Nephron (organoid): ENCODE results near the gene TOM1L2.

Source experiments
- H3K27ac Mint-ChIP-seq, 3 experiments: 2 replicates each; pipeline ENCODE4 v1.8.0; 2020; ENCODE audit warnings: mixed read lengths in 3 of 3, mild to moderate bottlenecking in 2 of 3, moderate library complexity in 1 of 3
- H3K27me3 Mint-ChIP-seq: 2 replicates; pipeline ENCODE4 v1.8.0; 2021; ENCODE audit warnings: low read depth, mild to moderate bottlenecking, moderate library complexity, mixed read lengths
- H3K36me3 Mint-ChIP-seq: 2 replicates; pipeline ENCODE4 v1.8.0; 2020; ENCODE audit warnings: low read depth, mixed read lengths
- H3K4me1 Mint-ChIP-seq: 2 replicates; pipeline ENCODE4 v1.8.0; 2020; ENCODE audit warnings: mixed read lengths
- H3K4me3 Mint-ChIP-seq, 3 experiments: 2 replicates each; pipeline ENCODE4 v1.8.0; 2020; ENCODE audit warnings: mild to moderate bottlenecking in 3 of 3, mixed read lengths in 3 of 3, moderate library complexity in 2 of 3
- H3K9me3 Mint-ChIP-seq: 2 replicates; pipeline ENCODE4 v1.8.0; 2020; ENCODE audit warnings: mixed read lengths
- TF ChIP-seq, protein P1 (sequence below), 3 experiments: fragments of 200-600 bp; sonication (generic); IDR thresholded peaks; one replicate each; pipeline ENCODE4 v1.5.0; 2021; ENCODE audit warnings: antibody characterized with exemption in 3 of 3; ENCODE audit not compliant: unreplicated experiment in 3 of 3

TOM1L2 gene

GRCh38 chr17:17870247-17870646, 102.0 kb downstream of the TOM1L2 start:
- H3K27me3 Mint-ChIP-seq: no peaks in the 10 kb centered on the region
- H3K36me3 Mint-ChIP-seq: peaks cover 12% of the 10 kb centered on the region
- peak overlapping the region in 1 of 3 experiments; percentile 15 for H3K27ac Mint-ChIP-seq
- H3K4me1 Mint-ChIP-seq: peaks cover 51% of the 10 kb centered on the region
- H3K4me3 Mint-ChIP-seq: no peak overlapping the region
- TF ChIP-seq, protein P1, sequence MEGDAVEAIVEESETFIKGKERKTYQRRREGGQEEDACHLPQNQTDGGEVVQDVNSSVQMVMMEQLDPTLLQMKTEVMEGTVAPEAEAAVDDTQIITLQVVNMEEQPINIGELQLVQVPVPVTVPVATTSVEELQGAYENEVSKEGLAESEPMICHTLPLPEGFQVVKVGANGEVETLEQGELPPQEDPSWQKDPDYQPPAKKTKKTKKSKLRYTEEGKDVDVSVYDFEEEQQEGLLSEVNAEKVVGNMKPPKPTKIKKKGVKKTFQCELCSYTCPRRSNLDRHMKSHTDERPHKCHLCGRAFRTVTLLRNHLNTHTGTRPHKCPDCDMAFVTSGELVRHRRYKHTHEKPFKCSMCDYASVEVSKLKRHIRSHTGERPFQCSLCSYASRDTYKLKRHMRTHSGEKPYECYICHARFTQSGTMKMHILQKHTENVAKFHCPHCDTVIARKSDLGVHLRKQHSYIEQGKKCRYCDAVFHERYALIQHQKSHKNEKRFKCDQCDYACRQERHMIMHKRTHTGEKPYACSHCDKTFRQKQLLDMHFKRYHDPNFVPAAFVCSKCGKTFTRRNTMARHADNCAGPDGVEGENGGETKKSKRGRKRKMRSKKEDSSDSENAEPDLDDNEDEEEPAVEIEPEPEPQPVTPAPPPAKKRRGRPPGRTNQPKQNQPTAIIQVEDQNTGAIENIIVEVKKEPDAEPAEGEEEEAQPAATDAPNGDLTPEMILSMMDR (IDR thresholded peaks at IDR 0.05; ENCODE audit: unreplicated experiment in 3 of 3): no peak
- H3K9me3 Mint-ChIP-seq: no peaks in the 10 kb centered on the region

GRCh38 chr17:17868641-17869522, 103.3 kb downstream of the TOM1L2 start:
- Mint-ChIP-seq H3K9me3 (no peaks in the 10 kb centered on the region), H3K36me3 (peaks cover 11% of the 10 kb centered on the region), H3K27me3 (no peaks in the 10 kb centered on the region), H3K4me1 (peaks cover 50% of the 10 kb centered on the region), H3K27ac (peak overlapping the region; percentile 60 to 77 (median 70)), H3K4me3 (no peak overlapping the region)
- TF ChIP-seq, protein P1 (IDR thresholded peaks at IDR 0.05; ENCODE audit: unreplicated experiment in 3 of 3): no peak

- no peak overlapping the region for H3K4me3 Mint-ChIP-seq
- H3K27ac Mint-ChIP-seq: no peak overlapping the region
- peaks cover 35% of the 10 kb centered on the region for H3K4me1 Mint-ChIP-seq
- no peaks in the 10 kb centered on the region for H3K27me3 Mint-ChIP-seq
- H3K36me3 Mint-ChIP-seq: peaks cover 15% of the 10 kb centered on the region
- TF ChIP-seq, protein P1 (IDR thresholded peaks at IDR 0.05; ENCODE audit: unreplicated experiment in 3 of 3): no peak
- H3K9me3 Mint-ChIP-seq: no peaks in the 10 kb centered on the region
Measured at GRCh38 chr17:17866897-17867296, 105.3 kb downstream of the TOM1L2 start.

GRCh38 chr17:17866425-17866824, 105.8 kb downstream of the TOM1L2 start:
- TF ChIP-seq, protein P1 (IDR thresholded peaks at IDR 0.05; ENCODE audit: unreplicated experiment in 3 of 3): no peak
- Mint-ChIP-seq H3K27me3 (no peaks in the 10 kb centered on the region), H3K9me3 (no peaks in the 10 kb centered on the region), H3K27ac (no peak overlapping the region), H3K36me3 (peaks cover 15% of the 10 kb centered on the region), H3K4me1 (peaks cover 31% of the 10 kb centered on the region), H3K4me3 (no peak overlapping the region)

DNA sequence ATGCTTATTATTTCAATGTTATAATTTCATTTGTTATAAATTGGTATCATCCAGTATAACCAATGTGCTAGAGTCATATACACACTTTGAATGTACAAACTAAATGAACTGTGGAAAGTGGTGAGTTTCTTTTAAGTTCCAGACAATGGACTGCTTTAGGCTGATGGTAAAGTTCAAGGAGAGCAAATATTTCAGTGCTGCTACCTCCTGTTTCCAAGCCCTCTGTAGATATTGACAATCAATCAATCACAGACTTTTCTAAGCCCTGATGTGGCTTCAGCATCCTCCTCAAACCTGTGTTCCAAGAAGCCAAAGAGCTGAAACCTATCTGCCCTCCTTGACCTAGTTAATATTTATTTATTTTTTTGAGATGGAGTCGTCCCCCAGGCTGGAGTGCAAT, 107.2 kb downstream of the TOM1L2 start:
- H3K27me3 Mint-ChIP-seq: no peaks in the 10 kb centered on the region
- TF ChIP-seq, protein P1 (IDR thresholded peaks at IDR 0.05; ENCODE audit: unreplicated experiment in 3 of 3): no peak
- peaks cover 33% of the 10 kb centered on the region for H3K4me1 Mint-ChIP-seq
- no peak overlapping the region for H3K4me3 Mint-ChIP-seq
- H3K9me3 Mint-ChIP-seq: no peaks in the 10 kb centered on the region
- peaks cover 15% of the 10 kb centered on the region for H3K36me3 Mint-ChIP-seq
- no peak overlapping the region for H3K27ac Mint-ChIP-seq

DNA sequence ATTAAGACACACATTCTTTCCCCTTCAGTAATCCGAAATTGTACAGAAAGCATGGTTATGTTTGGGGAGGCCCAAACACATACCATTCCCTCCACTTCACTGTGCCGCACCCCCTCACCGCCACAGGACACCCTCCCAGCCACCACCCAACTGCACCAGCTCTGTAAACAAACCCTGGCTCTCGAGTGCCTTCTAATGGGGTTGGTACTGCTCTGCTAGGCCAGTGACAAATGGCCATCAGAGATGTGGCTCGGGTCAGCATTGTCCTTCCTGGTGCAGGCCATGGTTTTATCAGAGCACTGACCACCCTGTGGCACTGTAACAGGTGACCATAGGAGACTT, 111.5 kb downstream of the TOM1L2 start:
- Mint-ChIP-seq H3K36me3 (peaks cover 4% of the 10 kb centered on the region), H3K9me3 (no peaks in the 10 kb centered on the region), H3K27me3 (no peaks in the 10 kb centered on the region), H3K4me3 (no peak overlapping the region), H3K27ac (no peak overlapping the region), H3K4me1 (peaks cover 26% of the 10 kb centered on the region)
- TF ChIP-seq, protein P1 (IDR thresholded peaks at IDR 0.05; ENCODE audit: unreplicated experiment in 3 of 3): no peak
